Measurements from ENCODE around the gene CARF. TPM values are rescaled to one million over a fixed set of nuclear protein-coding genes. Genes with fewer than 3 reads are reported as not detected.

The CARF gene
- total RNA-seq, 1 experiment from 2014 or later = 6.8 TPM

DNA sequence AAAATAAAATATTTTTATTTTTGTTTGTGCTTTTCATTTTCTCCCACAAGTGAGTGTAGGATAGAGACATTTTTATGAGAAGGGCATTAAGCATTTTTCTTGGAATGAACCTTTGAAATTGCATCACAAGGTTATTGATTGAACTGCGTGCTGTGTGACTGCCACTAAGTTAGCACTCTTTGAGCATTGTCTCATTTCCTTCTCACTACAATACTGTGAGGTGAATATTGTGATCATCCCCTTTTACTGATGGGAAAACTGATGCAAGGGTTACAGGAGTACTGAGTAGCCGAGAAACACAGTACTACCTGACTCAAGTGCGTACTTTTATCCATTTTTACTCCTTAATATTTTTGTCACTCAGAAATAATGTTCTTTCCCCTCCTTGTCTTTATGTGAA, 104.6 kb downstream of the CARF start:
- Mint-ChIP-seq H3K4me3 (ENCODE audit: unreplicated experiment) (peak overlapping the region; percentile 62), H3K9me3 (ENCODE audit: unreplicated experiment) (no peaks in the 10 kb centered on the region), H3K27me3 (ENCODE audit: insufficient read depth, unreplicated experiment) (no peaks in the 10 kb centered on the region), H3K4me1 (ENCODE audit: insufficient read depth, unreplicated experiment) (peaks cover 31% of the 10 kb centered on the region), H3K36me3 (ENCODE audit: insufficient read depth, unreplicated experiment) (peaks cover 5% of the 10 kb centered on the region), H3K27ac (ENCODE audit: low read depth, unreplicated experiment) (peak overlapping the region; percentile 64)
- CTCF ChIA-PET = interaction anchor here (0.7 kb wide), 1 partner anchor 917 kb away, joined by 3 read pairs; no protein-coding TSS in a partner anchor
- POLR2A ChIA-PET = interaction anchor here (0.6 to 5.7 kb wide), 4 partner anchors 10 to 382 kb away, joined by 3 to 41 read pairs (median 8); partner anchors contain the start of genes CARF, FAM117B and WDR12
- TF ChIP-seq, protein P1, sequence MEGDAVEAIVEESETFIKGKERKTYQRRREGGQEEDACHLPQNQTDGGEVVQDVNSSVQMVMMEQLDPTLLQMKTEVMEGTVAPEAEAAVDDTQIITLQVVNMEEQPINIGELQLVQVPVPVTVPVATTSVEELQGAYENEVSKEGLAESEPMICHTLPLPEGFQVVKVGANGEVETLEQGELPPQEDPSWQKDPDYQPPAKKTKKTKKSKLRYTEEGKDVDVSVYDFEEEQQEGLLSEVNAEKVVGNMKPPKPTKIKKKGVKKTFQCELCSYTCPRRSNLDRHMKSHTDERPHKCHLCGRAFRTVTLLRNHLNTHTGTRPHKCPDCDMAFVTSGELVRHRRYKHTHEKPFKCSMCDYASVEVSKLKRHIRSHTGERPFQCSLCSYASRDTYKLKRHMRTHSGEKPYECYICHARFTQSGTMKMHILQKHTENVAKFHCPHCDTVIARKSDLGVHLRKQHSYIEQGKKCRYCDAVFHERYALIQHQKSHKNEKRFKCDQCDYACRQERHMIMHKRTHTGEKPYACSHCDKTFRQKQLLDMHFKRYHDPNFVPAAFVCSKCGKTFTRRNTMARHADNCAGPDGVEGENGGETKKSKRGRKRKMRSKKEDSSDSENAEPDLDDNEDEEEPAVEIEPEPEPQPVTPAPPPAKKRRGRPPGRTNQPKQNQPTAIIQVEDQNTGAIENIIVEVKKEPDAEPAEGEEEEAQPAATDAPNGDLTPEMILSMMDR (IDR thresholded peaks at IDR 0.05; ENCODE audit: unreplicated experiment) = no peak
- DNase-seq (ENCODE audit: unreplicated experiment) = no peak
- intact Hi-C loops (cut with micrococcal nuclease) = no loop called here
- no TSS peak for BruUV-seq (replicated peaks)

DNA sequence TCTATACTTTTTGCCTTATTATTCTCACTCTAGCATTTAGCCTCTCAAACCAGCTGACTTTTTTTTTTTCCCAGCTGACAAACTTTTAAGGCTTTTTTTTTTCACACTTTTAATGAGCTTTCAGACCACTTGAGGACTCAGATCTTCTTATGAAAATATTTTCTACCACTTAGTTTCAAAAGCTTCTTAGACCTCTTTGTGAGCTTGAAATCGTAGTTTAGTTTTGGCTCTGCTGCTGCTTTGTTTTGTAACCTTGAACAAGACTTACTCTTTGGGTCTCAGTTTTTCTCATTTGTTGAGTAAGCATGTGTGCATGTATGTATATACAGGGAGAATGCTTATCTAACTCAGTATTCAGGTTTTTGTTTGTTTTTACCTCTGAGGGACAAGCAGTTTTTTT, 106.1 kb downstream of the CARF start:
- intact Hi-C loops (cut with micrococcal nuclease) = no loop called here
- Mint-ChIP-seq H3K27me3 (ENCODE audit: insufficient read depth, unreplicated experiment) (no peaks in the 10 kb centered on the region), H3K36me3 (ENCODE audit: insufficient read depth, unreplicated experiment) (peaks cover 5% of the 10 kb centered on the region), H3K4me3 (ENCODE audit: unreplicated experiment) (peak overlapping the region; percentile 72), H3K4me1 (ENCODE audit: insufficient read depth, unreplicated experiment) (peaks cover 35% of the 10 kb centered on the region), H3K9me3 (ENCODE audit: unreplicated experiment) (no peaks in the 10 kb centered on the region), H3K27ac (ENCODE audit: low read depth, unreplicated experiment) (peak overlapping the region; percentile 77)
- ChIA-PET POLR2A (interaction anchor here (0.5 to 5.7 kb wide), 10 partner anchors 9 to 383 kb away, joined by 3 to 41 read pairs (median 4); partner anchors contain the start of genes CARF, FAM117B and WDR12), CTCF (interaction anchor here (0.5 to 0.6 kb wide), 2 partner anchors 34 to 181 kb away, joined by 3 read pairs; no protein-coding TSS in a partner anchor)
- TF ChIP-seq, protein P1 (IDR thresholded peaks at IDR 0.05; ENCODE audit: unreplicated experiment) = no peak
- no peak for DNase-seq (ENCODE audit: unreplicated experiment)
- BruUV-seq (replicated peaks) = no TSS peak

DNA sequence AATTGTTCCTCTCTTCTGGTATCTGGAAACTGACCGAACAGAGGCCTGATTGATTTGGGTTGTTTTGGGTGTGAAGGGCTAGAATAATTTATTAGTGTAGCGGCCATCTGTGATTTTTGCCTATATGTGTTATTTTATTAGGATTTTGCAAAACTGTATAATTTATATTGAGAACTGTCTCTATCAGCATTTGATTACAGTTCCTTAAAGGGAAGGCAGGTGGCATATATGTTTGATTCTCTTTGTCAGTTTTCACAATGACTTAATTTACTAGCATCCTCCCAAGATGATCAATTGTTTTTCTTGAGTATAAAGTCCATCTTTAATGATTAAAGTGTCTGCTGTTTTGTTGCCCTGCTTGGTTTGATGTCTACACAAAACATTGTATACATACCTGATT, 107.1 kb downstream of the CARF start:
- Mint-ChIP-seq H3K4me3 (ENCODE audit: unreplicated experiment) (peak overlapping the region; percentile 72), H3K9me3 (ENCODE audit: unreplicated experiment) (no peaks in the 10 kb centered on the region), H3K27ac (ENCODE audit: low read depth, unreplicated experiment) (peak overlapping the region; percentile 77), H3K36me3 (ENCODE audit: insufficient read depth, unreplicated experiment) (peaks cover 5% of the 10 kb centered on the region), H3K27me3 (ENCODE audit: insufficient read depth, unreplicated experiment) (no peaks in the 10 kb centered on the region), H3K4me1 (ENCODE audit: insufficient read depth, unreplicated experiment) (peaks cover 35% of the 10 kb centered on the region)
- ChIA-PET CTCF (interaction anchor here (0.6 kb wide), 1 partner anchor 70 kb away, joined by 3 read pairs; no protein-coding TSS in a partner anchor), POLR2A (no interaction called here)
- no TSS peak for BruUV-seq (replicated peaks)
- intact Hi-C loops (cut with micrococcal nuclease) = no loop called here
- TF ChIP-seq, protein P1 (IDR thresholded peaks at IDR 0.05; ENCODE audit: unreplicated experiment) = no peak
- no peak for DNase-seq (ENCODE audit: unreplicated experiment)

DNA sequence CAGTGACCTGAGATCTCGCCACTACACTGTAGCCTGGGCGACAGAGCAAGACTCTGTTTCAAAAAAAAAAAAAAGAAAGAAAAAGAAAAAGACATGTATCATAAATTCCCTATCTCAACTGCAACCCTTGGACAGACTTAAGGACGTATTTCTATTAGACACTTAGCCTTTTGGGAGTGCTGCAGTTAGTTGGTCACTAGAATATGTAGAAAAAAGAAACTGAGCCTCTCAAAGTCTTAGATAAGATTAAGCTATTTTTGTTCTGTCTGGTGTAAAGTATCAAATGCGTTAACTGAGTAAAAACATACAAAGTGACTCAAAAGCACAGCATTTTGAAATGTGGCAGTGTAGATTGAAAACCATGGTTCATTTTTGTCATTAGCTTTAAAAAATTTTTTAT, 109.9 kb downstream of the CARF start:
- intact Hi-C loops (cut with micrococcal nuclease) = no loop called here
- Mint-ChIP-seq H3K27me3 (ENCODE audit: insufficient read depth, unreplicated experiment) (no peaks in the 10 kb centered on the region), H3K4me1 (ENCODE audit: insufficient read depth, unreplicated experiment) (peaks cover 30% of the 10 kb centered on the region), H3K27ac (ENCODE audit: low read depth, unreplicated experiment) (no peak overlapping the region), H3K4me3 (ENCODE audit: unreplicated experiment) (no peak overlapping the region), H3K36me3 (ENCODE audit: insufficient read depth, unreplicated experiment) (peaks cover 5% of the 10 kb centered on the region), H3K9me3 (ENCODE audit: unreplicated experiment) (no peaks in the 10 kb centered on the region)
- no TSS peak for BruUV-seq (replicated peaks)
- no peak for DNase-seq (ENCODE audit: unreplicated experiment)
- CTCF ChIA-PET = interaction anchor here (1.0 kb wide), 1 partner anchor 14 kb away, joined by 6 read pairs; no protein-coding TSS in a partner anchor
- POLR2A ChIA-PET = no interaction called here
- TF ChIP-seq, protein P1 (IDR thresholded peaks at IDR 0.05; ENCODE audit: unreplicated experiment) = no peak

Measured in MCF 10A (cell line).